GM18498 (cell line): Measurements from ENCODE around the gene CMTR1.

Source experiments
- ATAC-seq: cut with Tn5 transposase; IDR thresholded peaks from one replicate; pipeline ENCODE4 v1.9.1; 2021; ENCODE audit warnings: mild to moderate bottlenecking, moderate library complexity; ENCODE audit not compliant: unreplicated experiment

The CMTR1 gene

DNA sequence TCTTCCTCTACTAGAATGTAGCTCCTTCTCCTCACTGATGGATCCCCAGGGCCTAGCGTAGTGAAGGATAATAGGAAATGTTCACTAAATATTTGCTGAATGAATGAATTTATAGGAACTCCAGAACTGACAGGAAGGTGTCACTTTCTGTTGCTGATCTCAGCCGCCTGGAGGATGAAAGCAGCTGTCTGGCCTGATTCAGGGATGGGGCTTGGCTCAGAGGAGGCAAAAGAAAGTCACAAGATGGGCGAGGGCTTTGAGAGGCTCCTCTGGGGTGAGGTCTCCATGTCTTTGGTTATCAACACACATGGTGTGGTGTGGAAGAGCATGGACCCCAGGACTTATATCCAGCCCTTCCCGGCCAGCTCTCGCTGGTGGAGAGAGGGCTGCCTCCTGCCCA, 78.2 kb downstream of the CMTR1 start:
- no peak for ATAC-seq

DNA sequence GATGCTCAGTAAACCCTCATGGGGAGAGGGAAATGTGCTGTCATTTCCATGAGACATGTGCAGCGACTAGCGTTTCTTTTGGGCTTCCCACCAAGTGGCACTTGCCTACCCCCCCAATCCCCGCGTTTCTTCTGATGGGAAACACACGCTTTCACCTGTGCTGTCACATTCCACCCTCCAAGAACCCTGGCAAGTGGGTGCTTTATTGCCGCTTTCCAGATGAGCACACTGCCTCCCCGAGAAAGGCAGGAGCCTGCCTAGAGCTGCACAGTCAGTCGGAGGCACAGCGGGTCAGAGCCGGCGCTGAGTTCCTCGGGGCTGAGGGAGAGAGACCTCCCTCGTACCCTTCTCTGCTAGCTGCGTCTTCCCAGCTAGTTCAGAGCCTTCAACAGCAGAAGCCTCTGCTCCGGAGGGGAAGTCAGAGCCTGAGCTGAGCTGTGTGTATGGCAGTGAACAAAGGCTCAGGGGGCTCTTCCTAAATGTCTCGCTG, 78.9 kb downstream of the CMTR1 start:
- no peak for ATAC-seq

DNA sequence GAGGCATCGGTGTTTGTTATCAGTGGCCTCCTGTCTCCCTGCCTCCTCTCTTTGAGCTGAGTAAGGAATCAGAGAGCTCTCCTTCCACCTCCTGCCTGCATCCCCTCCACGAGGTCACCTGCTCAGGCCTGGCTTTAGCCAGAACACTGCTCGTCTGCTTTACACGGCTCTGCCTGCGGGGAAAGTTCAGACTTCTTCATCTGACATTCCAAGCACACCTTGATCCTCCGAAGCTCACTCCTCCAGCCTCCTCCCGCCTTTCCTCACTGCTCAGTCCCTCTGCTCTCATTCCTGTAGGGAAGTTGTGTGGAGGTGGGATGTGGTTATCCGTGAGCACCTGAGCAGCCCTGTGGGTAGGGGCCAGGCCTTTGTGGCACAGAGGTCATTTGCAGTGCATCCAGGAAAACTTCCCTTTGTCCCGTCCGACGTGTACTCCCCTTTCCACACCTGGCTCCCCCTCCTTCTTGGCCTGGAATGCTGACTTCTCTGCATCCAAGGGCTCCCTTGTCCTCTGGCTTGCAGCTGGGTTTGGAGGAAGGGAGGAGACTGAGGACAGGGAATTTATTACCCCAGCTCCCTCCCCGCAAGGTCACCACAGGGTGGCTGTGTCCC, 79.5 kb downstream of the CMTR1 start:
- ATAC-seq = no peak

DNA sequence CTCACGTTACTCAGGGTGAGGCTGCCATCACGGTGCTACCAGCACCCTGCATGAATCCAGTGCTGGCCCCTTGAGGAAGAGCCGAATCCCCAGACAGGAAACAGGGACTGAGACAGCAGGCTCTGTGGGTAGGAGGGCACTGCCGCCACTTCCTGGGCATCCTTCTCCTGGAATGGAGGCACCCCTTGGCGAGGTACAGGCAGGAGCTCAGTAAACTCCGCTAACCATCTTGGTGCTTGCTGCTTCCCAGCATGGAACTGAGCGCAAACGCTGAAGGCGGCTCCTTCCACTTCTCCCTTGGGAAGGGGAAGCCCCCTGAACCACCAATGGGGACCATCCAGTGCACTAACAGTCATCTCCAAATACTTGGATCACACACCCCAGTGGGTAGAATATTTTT, 80.1 kb downstream of the CMTR1 start:
- no peak for ATAC-seq

DNA sequence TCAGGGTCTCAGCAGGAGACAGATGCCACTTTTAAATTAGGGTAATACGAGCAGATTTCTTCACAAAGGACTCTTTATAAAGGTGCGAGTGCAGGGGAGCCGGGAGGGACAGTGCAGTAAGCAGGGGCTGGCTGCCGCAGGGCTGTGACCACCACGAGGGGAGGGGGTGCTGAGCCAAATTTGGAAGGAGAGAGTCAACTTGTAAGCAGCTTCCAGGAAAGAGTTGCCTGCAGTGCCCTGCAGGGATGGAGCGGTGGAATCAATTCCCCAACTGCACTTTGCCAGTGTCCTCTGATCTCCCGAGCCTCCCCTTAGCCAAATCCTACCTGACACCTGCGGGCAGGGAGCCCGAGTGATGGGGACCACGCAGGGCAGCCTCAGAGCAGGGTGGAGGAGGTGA, 80.6 kb downstream of the CMTR1 start:
- ATAC-seq = no peak

DNA sequence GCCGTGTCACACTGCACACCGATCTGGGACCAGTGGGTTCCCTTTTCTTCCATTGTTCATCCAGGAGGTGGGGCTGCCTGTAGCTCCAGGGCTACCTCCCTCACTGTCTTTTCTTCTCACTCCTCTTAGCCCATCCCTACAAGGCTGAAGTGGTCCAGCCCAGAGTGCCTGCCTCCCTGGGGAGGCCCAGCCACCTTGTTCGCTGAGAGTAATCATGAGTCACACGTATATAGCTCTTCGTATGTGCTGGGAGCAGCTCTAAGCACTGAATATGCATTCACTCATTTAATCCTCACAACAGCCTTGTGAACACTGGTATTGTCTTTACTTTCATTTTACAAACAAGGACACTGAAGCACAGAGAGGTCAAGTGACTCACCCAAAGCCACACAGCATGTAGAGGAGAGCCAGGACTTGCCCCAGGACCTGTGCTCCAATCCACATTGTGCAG, 81.3 kb downstream of the CMTR1 start:
- ATAC-seq = no peak

DNA sequence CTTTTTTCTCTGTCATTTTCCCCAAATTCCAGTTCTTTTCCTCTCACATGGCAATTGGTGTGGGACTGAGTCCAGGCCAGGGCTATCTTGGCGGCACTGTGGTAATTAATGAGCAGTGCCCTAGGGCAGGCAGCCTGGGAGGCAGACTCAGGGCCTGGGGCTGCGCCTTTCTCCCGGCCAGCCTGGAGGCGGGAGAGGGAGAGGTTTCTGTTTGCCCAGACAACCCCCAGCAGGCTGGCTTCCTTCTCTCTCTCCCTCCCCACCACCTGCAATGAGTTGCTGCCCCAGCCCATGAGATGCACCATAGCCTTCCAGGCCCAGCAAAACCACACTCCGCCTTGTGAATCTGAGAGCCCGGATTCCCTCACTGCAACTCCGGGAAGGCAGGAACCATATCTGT, 81.8 kb downstream of the CMTR1 start:
- no peak for ATAC-seq

DNA sequence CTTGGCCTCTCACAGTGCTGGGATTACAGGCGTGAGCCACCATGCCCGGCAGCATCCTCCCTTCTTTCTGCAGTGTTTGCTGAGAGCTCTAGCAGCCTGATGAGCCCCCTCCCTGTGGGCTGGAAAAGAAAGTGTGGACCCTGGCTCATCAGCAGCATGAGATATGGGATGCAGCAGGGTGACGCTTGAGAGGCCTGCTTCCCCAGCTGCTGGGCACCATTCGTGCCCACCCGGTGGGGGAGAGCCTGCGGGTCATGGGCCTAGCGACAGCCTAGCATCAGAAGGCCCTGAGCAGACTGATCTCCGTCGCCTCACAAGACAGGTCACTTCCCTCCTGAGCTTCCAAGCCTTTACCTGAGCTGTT, 82.7 kb downstream of the CMTR1 start:
- ATAC-seq = no peak

DNA sequence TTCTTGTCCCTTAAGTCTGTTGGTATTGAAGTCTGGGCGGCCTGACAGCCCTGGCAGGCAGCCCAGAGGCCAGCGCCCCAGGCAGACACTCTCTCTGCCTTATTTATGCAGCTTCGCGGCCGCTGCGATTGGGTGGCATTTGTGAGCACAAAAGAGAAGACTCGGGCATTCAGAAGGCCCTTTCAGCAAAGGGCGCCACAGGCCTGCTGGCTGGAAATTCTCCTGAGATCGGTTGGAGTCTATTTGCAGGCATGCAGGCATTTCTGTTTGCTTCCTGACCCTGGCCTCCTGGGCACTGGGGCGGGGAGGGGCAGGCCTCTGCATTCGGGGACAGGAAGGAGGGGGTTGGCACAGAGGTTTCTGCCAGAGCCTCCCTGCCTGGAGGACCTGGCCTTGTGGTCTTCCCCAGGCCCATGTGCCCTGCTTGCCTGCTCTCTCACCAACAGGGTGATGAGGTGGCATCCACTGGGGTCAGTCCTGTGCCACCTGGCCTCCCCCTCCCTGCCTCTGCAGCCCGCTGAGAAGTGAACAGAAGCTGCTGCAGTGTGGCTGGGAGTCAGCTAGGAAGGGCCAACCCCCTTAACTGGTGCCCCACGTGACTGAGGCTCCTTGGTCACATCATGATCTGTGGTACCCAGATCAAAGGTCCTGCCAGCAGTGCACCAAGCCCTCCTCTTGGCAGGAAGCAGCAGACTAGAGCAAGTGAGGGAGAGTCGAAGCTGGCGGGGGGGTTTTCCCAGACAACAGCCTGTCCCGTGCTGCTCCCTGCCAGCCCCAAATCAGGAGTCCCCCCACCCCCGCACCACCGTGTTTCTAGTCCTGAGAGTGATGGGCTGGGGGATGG, 83.3 kb downstream of the CMTR1 start:
- ATAC-seq = peak; percentile 70

DNA sequence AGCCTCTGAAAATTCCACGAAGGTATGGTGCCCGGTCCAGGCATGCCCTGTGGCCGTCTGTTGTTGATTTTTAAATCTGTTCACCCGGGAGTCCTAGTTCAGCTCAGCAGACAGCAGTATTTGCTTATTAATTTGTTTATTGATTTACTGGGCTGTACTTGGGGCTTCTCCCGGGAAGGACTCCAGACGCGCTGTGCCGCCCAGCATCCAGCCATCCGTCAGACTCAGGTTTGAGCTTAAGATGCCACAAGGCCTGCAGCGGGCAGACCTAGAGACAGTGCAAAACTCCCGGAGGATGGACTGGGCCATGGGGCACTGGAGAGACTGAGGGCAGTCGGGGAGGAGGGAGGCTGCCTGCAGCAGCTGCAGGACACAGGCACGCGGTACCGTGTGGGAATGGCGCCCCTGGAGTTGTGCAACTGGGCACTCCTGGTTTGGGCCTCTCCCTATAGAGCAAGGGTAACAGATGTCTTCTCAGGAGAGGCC, 83.9 kb downstream of the CMTR1 start:
- ATAC-seq = no peak

DNA sequence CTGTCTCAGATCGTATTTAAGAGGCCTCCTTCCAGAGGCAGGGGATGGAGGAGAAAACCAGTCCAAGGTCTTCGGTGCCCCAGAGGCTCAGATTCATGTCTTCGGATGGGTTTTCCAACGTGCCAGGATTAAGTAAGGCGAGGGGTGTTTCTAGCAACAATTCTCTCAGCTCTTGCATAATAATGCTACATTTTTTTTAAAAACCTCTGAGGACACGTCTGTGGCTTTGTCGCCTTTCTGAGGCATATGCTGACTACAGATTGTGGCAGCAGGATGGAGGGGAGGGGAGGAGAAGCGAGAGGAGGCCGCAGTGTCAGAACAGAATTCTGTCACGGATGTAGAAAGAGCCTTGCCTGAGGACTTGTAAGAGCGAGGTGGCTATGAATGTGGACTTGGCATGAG, 84.4 kb downstream of the CMTR1 start:
- no peak for ATAC-seq

DNA sequence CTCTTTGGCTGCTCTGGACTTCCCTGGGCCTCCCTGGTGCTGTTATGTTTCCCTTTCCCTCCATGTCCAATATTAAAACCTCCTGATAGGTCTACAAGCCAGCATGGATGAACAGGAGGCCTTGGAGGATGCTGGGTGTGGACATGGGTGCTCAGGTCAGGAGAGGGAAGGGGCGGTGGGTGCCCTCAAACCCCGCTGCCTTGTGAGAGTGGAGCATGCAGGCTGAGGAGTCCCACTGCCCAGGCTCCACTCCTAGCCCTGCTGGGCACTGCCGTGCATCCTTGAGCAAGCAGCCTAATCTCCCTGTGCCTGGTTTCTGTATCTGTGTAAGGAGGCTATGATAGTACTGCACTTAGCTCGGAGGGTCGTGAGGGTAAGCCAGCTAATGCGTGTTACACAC, 85.1 kb downstream of the CMTR1 start:
- no peak for ATAC-seq

DNA sequence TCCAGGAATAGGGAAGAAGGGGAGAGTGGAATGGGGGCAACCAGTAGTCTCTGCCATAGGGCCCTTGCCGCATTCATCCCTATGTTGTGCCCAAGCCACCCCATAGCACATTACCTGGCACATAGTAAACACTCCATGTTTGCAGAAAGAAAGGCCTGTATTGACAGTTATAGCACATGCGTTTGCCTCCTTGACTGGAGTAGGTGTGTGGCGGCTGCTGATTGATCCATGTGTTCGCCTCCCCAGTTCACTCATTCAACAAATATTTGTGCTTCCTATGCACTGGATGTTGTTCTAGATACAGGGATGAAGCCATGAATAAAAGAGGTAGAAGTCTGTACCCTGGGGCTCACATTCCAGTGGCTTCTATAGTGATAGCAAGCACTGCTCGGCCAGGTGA, 86.4 kb downstream of the CMTR1 start:
- ATAC-seq = no peak

DNA sequence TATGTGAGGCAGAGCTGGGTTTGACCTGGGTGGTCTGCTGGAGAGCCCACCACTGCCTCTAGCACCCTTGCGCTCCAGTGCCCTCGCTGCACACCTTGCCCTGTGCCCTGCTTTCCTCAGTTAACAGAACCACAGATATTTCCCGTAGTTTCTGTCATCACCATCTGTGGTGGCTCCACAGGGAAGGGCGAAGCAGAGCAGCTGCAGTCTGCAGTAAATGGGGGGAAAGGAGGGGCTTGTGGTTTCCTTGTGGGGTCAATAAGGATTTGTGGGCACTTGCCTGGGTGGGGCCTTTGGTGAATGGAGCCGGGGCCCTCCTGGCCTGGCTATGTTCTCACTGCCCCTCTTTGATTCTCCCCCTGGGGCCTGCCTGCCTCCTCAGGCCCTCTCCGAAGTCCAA, 87.9 kb downstream of the CMTR1 start:
- no peak for ATAC-seq

DNA sequence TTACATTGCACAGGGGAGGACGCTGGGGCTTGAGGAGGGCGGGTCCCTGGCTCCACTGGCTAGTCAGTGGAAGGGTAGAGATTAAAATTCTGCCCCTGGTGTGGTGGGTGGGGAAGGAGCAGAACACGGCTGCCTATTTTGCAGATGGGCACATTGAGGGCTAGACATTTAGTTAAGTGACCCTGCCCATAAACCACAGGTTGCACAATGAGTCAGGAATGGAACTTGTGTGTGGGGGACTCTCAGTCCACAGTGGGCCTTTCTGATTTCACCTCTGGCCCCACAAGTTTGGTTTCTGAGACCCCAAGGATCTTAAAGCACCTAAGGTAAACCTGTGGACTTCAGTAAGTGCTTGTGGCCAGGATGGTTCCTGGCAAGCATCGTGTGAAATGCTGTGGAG, 88.7 kb downstream of the CMTR1 start:
- no peak for ATAC-seq

DNA sequence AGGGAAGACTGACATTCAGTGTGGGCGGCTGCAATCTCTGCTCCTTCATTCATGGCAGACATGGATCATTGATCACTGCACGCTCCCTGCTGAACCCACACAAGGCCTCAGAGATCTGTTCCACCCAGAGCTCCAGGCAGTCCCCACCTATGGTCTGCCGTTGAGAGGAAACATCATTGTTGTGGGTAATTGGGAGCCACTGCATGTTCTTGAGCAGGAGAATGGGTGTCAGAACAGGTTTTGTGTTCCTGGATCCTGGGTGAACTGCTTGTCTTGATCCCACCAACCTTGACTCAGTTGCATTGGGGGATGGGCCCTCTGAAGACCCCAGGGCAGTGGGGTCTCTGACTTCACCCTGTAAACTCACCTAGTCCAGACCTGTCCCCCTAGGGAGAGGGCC, 89.8 kb downstream of the CMTR1 start:
- no peak for ATAC-seq

DNA sequence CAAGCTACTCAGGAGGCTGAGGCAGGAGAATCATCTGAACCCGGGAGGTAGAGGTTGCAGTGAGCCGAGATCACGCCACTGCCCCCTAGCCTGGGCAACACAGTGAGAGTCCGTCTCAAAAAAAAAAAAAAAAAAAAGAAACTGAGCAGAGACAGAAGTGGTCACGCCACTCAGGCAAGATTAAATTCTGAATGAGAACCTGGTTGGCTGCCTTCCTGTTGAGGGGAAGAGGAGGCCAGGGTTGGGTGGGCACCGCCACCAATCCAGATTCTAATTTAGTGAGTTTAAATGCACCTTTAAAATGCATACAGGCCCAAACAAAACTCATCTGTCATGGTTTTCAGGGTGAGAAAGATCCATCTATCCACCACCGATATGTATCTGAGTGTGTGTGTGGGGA, 90.4 kb downstream of the CMTR1 start:
- no peak for ATAC-seq

DNA sequence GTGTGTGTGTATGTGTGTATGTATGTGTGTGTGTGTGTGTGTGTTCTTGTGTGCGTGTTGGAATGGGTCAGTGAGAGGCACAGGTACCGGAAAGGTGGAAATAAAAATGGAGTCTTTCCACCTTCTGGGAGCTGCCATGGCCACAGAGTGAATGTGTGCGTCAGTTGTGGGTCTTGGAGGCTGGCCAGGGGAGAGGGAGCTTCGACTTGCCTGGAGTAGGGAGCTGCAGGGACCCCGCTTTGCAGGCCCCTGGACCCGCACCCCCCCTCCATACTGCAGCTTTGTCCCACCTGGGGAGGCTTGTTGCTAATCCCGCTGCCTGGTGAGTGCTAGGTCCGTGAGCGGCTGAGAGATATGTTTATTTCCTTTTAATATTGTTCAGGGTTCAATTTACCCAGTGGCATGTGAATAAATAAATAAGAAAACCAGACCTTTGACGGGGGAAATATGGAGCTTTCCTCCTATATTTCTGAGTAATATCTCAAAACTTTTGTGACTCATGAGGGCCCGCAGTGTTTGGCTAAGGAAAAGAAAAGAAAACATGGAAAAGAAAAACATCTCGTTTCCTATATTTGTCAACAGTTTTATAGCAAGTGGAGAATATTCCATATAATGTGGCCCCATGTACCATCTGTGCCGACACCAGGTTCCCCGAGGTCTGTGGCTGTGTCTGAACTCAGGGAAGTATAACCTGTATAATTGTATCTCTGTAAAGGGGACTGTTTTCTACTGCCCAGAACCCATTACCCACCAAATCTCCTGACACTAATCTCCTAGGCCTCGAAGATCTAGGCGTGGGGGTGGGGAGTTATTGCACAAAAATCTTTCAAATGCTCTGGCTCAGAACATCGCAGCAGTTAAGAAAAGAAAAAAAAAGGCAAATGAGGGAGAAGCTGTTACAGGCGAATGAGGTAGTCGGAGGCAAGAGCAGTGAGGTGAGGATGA, 91.3 kb downstream of the CMTR1 start:
- ATAC-seq = no peak

DNA sequence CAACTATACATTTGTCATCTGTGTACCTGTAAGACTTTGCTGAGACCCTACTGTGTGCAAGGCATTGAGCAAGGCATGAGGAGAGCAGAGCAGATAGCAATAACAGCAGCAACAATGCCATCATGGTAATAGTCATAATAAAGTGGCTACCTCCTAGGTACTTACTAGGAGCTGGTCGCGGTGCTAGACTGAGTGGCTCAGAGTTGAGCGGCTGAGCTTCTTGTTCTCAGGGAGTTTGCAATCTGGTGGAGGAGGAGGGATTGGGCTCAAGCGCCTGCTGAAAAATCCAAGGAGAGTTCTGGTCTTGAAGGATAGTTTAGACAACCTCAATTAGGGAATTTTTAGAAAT, 91.9 kb downstream of the CMTR1 start:
- no peak for ATAC-seq

DNA sequence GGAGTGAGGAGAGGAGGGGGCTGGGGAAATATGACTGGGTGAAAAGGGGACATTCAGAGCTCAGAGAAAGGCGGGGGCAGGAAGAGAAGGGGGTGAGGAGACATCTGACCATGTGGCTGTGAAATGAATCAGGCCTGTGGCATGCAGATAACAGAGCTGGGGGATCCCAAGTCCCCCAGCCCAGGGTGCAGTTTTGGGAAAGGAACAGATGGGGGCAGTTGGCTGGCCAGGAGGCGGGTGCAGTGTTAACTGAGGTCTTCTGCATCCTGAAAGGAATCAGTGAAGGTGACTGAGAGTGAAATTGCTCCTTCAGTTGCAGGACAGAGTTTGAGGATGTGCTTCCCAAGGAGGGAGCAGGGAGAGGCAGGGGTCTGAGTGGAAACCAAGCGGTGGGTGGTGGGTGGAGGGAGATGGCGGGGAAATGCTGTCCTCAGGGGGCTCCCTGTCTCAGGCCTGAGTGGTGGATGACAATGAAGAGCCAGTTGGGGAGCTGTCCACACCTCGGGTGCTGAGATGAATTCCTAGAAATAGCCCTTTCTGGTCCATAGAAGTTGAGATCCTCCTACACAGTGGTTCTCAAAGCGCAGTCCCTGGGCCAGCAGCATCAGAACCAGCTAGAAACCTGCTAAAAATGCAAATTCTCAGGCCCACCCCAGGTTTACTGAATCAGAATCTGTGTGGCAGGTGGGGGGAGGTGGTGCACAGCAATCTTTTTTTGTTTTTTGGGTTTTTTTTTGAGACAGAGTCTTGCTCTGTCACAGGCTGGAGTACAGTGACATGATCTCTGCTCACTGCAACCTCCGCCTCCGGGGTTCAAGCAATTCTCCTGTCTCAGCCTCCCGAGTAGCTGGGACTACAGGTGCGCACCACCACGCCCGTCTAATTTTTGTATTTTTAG, 92.7 kb downstream of the CMTR1 start:
- ATAC-seq = no peak
